ENCODE measurements around the gene SNTA1.

DNA sequence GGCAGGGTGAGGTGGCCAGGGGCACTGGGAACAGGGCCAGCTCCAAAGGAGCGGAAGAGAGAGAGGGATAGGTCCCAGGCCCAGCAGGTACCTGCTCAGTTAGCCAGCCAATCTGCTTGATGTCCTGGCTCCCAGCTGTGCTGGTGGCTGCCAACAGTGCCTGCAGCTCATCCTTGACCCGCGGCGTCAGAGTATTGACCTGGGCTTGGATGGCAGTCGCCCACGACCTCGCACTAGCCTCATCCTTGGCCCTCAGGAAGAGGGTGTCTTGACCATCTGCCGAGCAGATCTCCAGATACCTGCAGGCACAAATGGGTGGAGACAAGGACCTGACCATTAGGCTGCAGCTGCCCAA lies 31.1 kb downstream of the SNTA1 start:
- TF ChIP-seq, protein P1, sequence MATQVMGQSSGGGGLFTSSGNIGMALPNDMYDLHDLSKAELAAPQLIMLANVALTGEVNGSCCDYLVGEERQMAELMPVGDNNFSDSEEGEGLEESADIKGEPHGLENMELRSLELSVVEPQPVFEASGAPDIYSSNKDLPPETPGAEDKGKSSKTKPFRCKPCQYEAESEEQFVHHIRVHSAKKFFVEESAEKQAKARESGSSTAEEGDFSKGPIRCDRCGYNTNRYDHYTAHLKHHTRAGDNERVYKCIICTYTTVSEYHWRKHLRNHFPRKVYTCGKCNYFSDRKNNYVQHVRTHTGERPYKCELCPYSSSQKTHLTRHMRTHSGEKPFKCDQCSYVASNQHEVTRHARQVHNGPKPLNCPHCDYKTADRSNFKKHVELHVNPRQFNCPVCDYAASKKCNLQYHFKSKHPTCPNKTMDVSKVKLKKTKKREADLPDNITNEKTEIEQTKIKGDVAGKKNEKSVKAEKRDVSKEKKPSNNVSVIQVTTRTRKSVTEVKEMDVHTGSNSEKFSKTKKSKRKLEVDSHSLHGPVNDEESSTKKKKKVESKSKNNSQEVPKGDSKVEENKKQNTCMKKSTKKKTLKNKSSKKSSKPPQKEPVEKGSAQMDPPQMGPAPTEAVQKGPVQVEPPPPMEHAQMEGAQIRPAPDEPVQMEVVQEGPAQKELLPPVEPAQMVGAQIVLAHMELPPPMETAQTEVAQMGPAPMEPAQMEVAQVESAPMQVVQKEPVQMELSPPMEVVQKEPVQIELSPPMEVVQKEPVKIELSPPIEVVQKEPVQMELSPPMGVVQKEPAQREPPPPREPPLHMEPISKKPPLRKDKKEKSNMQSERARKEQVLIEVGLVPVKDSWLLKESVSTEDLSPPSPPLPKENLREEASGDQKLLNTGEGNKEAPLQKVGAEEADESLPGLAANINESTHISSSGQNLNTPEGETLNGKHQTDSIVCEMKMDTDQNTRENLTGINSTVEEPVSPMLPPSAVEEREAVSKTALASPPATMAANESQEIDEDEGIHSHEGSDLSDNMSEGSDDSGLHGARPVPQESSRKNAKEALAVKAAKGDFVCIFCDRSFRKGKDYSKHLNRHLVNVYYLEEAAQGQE (IDR thresholded peaks at IDR 0.05; ENCODE audit: unreplicated experiment) = no peak
- TF ChIP-seq EZH2 (IDR thresholded peaks at IDR 0.05; ENCODE audit: low read depth, unreplicated experiment) (no peak), EZH2phosphoT487 (IDR thresholded peaks at IDR 0.05; ENCODE audit: unreplicated experiment) (no peak), POLR2AphosphoS5 (IDR thresholded peaks at IDR 0.05; ENCODE audit: low read depth) (no peak), CREB1 (CRISPR knock-in tag; IDR thresholded peaks at IDR 0.05; ENCODE audit: low read depth) (no peak), JUNB (IDR thresholded peaks at IDR 0.05; ENCODE audit: unreplicated experiment) (no peak), ZNF331 (CRISPR knock-in tag; IDR thresholded peaks at IDR 0.05; ENCODE audit: low read depth) (no peak), ZNF114 (CRISPR knock-in tag; IDR thresholded peaks at IDR 0.05) (no peak), STAT1 (IDR thresholded peaks at IDR 0.05; ENCODE audit: unreplicated experiment) (no peak)
- TF ChIP-seq, protein P2, sequence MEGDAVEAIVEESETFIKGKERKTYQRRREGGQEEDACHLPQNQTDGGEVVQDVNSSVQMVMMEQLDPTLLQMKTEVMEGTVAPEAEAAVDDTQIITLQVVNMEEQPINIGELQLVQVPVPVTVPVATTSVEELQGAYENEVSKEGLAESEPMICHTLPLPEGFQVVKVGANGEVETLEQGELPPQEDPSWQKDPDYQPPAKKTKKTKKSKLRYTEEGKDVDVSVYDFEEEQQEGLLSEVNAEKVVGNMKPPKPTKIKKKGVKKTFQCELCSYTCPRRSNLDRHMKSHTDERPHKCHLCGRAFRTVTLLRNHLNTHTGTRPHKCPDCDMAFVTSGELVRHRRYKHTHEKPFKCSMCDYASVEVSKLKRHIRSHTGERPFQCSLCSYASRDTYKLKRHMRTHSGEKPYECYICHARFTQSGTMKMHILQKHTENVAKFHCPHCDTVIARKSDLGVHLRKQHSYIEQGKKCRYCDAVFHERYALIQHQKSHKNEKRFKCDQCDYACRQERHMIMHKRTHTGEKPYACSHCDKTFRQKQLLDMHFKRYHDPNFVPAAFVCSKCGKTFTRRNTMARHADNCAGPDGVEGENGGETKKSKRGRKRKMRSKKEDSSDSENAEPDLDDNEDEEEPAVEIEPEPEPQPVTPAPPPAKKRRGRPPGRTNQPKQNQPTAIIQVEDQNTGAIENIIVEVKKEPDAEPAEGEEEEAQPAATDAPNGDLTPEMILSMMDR (conservative IDR thresholded peaks at IDR 0.05; ENCODE audit: low read depth in 2 of 2) = no peak
- TF ChIP-seq, protein P3, sequence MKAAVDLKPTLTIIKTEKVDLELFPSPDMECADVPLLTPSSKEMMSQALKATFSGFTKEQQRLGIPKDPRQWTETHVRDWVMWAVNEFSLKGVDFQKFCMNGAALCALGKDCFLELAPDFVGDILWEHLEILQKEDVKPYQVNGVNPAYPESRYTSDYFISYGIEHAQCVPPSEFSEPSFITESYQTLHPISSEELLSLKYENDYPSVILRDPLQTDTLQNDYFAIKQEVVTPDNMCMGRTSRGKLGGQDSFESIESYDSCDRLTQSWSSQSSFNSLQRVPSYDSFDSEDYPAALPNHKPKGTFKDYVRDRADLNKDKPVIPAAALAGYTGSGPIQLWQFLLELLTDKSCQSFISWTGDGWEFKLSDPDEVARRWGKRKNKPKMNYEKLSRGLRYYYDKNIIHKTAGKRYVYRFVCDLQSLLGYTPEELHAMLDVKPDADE (IDR thresholded peaks at IDR 0.05) = no peak

Measured in GM23338 (cell line).